Measurements from ENCODE around the gene DIP2B. TPM values are rescaled to one million over a fixed set of nuclear protein-coding genes. Genes with fewer than 3 reads are reported as not detected.

Gene DIP2B
- total and polyA plus RNA-seq, 10 donors: 5.6 to 96.4 (median 61.6) TPM

DNA sequence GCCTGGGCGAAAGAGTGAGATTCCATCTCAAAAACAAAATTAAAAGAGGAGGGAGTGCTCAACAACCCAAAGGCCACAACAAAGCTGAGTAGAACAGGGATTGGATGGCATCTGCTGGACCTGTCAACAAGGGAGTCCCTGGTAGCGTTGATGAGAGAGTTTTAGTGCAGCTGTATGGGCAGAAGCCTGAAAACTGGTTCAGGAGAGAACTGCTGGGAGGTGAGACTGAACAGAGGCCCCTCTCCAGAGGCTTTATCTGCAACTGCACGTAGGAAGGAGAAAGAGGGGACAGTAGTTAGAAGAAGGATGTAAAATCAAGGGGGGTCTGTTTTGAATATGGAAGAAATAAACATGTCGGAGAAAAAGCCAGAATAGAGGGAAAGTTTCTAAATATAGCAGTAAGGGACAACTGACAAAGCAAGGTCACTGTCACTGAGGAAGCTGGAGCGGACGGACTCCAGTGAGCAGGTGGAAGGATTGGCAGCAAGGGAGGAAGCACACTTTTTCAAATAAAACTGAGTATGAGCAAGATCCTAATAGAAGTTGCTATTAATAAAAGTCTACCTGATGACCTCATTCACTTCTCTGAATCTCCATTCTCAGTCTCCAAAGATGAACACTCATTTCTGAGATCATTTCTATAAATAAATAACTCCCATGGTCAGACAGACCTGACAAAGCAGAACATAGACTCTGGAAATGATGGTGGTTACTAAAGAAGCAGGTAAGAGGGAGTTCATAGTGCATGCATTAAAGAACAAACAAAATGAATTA lies 247.3 kb downstream of the DIP2B start:
- no peak for DNase-seq
- H3K4me1 ChIP-seq: no peaks in the 10 kb centered on the region
- H3K36me3 ChIP-seq: peaks cover 0 to 49% (median 16%) of the 10 kb centered on the region in 6 donors
- WGBS, 5 donors: 81 to 87% (median 83%) methylated on average over 6 of the region's 6 CpGs
- H3K27me3 ChIP-seq (replicated peaks in 1 of 7): no peaks in the 10 kb centered on the region
- H3K9me3 ChIP-seq: no peaks in the 10 kb centered on the region
- intact Hi-C loops (cut with DNase I; ENCODE audit: low total_unique reads): no loop called here
- no peak for TF ChIP-seq POLR2A (IDR thresholded peaks at IDR 0.05)
- TF ChIP-seq, protein P1, sequence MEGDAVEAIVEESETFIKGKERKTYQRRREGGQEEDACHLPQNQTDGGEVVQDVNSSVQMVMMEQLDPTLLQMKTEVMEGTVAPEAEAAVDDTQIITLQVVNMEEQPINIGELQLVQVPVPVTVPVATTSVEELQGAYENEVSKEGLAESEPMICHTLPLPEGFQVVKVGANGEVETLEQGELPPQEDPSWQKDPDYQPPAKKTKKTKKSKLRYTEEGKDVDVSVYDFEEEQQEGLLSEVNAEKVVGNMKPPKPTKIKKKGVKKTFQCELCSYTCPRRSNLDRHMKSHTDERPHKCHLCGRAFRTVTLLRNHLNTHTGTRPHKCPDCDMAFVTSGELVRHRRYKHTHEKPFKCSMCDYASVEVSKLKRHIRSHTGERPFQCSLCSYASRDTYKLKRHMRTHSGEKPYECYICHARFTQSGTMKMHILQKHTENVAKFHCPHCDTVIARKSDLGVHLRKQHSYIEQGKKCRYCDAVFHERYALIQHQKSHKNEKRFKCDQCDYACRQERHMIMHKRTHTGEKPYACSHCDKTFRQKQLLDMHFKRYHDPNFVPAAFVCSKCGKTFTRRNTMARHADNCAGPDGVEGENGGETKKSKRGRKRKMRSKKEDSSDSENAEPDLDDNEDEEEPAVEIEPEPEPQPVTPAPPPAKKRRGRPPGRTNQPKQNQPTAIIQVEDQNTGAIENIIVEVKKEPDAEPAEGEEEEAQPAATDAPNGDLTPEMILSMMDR (IDR thresholded peaks at IDR 0.05 in 8 of 11, conservative IDR thresholded peaks at IDR 0.05 in 3 of 11): no peak
- TF ChIP-seq POLR2AphosphoS5 (IDR thresholded peaks at IDR 0.05): no peak
- no peak overlapping the region for H3K4me3 ChIP-seq
- H3K27ac ChIP-seq: no peak overlapping the region

DNA sequence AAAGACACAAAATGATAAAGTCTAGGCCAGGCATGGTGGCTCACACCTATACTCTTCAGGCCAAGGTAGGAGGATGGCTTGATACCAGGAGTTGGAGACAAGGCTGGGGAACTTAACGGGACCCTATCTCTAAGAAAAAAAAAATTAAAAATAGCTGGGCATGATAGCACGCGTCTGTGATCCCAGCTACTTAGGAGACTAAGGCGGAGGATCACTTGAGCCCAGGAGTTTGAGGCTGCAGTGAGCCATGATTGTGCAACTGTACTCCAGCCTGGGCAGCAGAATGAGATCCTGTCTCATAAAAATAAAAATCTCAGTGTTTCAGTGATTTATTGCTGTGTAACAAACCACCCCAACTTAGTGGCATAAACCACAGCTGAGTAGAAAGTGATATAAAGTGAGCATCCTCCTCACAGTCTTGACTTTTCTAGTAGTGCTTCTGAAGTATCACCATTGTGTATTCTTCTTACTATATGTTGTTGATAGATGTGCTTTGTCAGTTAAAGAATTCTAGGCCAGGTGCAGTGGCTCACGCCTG lies 248.5 kb downstream of the DIP2B start:
- no peak for TF ChIP-seq POLR2AphosphoS5 (IDR thresholded peaks at IDR 0.05)
- TF ChIP-seq POLR2A (IDR thresholded peaks at IDR 0.05): no peak
- TF ChIP-seq, protein P1 (IDR thresholded peaks at IDR 0.05 in 8 of 11, conservative IDR thresholded peaks at IDR 0.05 in 3 of 11): no peak
- intact Hi-C loops (cut with DNase I; ENCODE audit: low total_unique reads): no loop called here
- no peak overlapping the region for H3K4me3 ChIP-seq
- H3K36me3 ChIP-seq: peaks cover 0 to 38% (median 6%) of the 10 kb centered on the region in 6 donors
- H3K9me3 ChIP-seq: no peaks in the 10 kb centered on the region
- no peaks in the 10 kb centered on the region for H3K4me1 ChIP-seq
- no peak for DNase-seq
- 95 to 98% (median 96%) methylated on average over 5 of the region's 5 CpGs for WGBS, 5 donors
- H3K27me3 ChIP-seq (replicated peaks in 1 of 7): no peaks in the 10 kb centered on the region
- H3K27ac ChIP-seq: no peak overlapping the region

DNA sequence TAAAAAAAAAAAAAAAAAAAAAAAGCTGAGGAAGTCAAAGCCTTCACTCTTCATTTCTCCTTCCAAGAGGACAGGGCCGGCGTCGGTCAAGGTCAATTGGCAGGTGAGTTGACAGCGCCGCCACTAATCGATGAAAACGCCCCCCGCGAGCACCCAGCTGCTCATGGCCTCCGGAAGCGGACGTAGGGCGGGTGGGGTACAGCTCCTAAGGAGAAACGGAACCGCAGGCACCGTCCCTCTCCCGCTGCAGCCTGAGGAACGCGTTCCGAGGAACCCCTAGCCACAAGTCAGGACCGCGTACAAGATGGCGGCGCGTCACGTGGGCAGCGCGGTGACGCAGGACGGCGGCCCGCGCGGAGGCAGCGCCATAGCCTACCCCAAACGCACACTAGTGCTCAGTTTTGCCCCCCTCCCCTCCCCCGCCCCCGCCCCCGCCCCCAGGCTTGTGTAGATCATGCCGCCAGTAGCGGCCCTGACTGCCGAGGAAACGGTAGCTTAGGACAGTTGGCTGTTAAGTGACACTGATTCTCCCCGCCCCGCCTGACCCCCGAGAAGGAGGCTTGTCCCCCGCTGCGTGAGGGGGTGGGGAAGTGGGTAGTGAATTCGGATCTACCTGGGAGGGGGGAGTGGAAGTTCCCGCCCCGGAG lies 259.0 kb downstream of the DIP2B start, which contains the start of gene ATF1:
ATF1 (plus strand) TSS at position 463 of the 647 bp plus-strand sequence. CDS start 16,045 bp downstream, outside the sequence.
- intact Hi-C loops (cut with DNase I; ENCODE audit: low total_unique reads): loop anchor here (10.0 kb wide), 1 partner anchor 161 kb away; a partner anchor contains a TSS
- DNase-seq: peak; percentile 98

More for the DNA sequence above, 259.0 kb downstream of the DIP2B start, which contains the start of gene ATF1:
- peak within 1 kb of the TSS; percentile 97 to 100 (median 100) for H3K4me3 ChIP-seq
- peaks cover 17 to 74% (median 34%) of the 10 kb centered on the region in 6 donors for H3K4me1 ChIP-seq
- TF ChIP-seq, protein P1 (IDR thresholded peaks at IDR 0.05 in 8 of 11, conservative IDR thresholded peaks at IDR 0.05 in 3 of 11): no peak
- TF ChIP-seq POLR2AphosphoS5 (IDR thresholded peaks at IDR 0.05) (peak; percentile 95 to 96 (median 96)), POLR2A (IDR thresholded peaks at IDR 0.05) (no peak)
- no peaks in the 10 kb centered on the region for H3K36me3 ChIP-seq
- H3K27ac ChIP-seq: peak within 1 kb of the TSS; percentile 95 to 100 (median 98)
- no peaks in the 10 kb centered on the region for H3K9me3 ChIP-seq
- WGBS, 5 donors: 0 to 1% (median 0%) methylated on average over 26 to 51 of the region's 51 CpGs
- no peaks in the 10 kb centered on the region for H3K27me3 ChIP-seq (replicated peaks in 1 of 7)

All from spleen (tissue), 11 donors.